Fibroblast of villous mesenchyme (primary cell): ENCODE data around the gene CD226. TPM values are rescaled to one million over a fixed set of nuclear protein-coding genes. Genes with fewer than 3 reads are reported as not detected.
"Not testable (repeated sequence)": the region's sequence is repeated elsewhere in the genome, so short reads cannot be mapped to it uniquely, and the experiment has no call there.

Experiments used
- DNase-seq: peaks from one replicate; pipeline ENCODE4 v3.0.0-alpha.2; 2010; ENCODE audit warnings: low read depth
- H3K4me3 ChIP-seq: 2 replicates; pipeline ENCODE4 v1.5.1; 2011; ENCODE audit warnings: low read depth, mild to moderate bottlenecking, low read length
- total RNA-seq: library from RNA; depleted of rRNA; stranded (reverse); fragments of >200 nt; gene quantifications from 2 replicates; pipeline ENCODE4 v1.2.3, GENCODE V29; 2012
- TF ChIP-seq, protein P1 (sequence below): IDR thresholded peaks from 2 replicates; pipeline ENCODE4 v1.5.1; 2012; ENCODE audit warnings: low read depth, mild to moderate bottlenecking, low read length; ENCODE audit not compliant: insufficient read depth

Gene CD226
- total RNA-seq, 1 donor, result 2.6 TPM

DNA sequence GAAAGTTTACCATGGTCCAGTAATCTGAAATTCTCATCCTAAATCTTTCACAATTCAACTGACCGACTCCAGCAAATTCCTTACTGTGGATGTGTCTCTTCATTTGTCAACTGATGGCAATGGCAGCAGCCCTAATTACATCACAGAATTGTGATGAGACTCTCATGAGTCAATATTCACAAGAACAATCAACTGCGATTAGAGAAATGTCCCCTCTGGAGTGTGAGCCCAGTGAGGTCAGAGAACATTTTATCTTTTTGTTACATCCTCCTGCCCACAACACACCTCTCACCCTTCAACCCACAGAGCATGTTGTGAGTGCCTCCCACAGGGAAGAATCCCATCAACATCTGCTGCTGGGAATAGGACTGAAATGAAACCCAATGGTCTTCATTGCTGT, 73.6 kb downstream of the CD226 start:
- TF ChIP-seq, protein P1, sequence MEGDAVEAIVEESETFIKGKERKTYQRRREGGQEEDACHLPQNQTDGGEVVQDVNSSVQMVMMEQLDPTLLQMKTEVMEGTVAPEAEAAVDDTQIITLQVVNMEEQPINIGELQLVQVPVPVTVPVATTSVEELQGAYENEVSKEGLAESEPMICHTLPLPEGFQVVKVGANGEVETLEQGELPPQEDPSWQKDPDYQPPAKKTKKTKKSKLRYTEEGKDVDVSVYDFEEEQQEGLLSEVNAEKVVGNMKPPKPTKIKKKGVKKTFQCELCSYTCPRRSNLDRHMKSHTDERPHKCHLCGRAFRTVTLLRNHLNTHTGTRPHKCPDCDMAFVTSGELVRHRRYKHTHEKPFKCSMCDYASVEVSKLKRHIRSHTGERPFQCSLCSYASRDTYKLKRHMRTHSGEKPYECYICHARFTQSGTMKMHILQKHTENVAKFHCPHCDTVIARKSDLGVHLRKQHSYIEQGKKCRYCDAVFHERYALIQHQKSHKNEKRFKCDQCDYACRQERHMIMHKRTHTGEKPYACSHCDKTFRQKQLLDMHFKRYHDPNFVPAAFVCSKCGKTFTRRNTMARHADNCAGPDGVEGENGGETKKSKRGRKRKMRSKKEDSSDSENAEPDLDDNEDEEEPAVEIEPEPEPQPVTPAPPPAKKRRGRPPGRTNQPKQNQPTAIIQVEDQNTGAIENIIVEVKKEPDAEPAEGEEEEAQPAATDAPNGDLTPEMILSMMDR, result no peak
- no peak overlapping the region for H3K4me3 ChIP-seq
- peak; percentile 8 for DNase-seq

DNA sequence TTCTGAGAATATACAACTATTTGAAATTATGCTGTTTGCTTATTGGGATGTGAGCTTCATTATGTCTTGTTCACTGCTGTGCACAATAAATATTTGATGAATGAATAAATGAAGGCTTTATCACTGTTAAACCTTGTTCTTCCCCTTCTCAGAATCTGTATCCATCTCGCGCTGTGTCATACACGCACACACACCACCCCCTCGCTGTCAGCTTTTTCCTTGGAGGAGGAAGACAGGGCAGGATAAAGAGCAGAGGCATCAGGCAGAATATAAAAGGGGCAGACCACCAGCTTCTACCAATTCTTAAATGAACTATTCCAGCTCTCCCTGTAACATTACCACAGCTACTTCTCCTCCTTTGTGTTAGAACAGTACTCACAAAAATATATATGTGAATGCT, 75.0 kb downstream of the CD226 start:
- DNase-seq, result no peak
- H3K4me3 ChIP-seq, result no peak overlapping the region
- TF ChIP-seq, protein P1, result no peak

DNA sequence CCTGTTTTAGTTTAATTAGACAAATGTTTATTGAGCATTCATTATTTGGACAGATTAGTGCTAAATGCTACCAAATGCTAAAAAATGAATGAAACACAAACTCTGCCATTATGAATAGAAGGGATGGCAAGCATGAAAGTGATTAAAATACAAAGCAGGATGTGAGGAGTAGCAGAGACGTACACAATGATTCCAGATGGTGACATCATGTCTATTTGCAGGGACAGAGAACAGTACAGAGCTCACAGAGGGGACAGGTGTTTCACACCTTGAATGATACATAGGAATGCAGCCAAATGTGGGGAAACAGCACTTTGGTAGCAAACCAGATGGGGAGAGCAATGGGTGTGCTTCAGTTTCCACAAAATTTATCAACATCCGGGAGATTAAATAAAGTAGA, 76.3 kb downstream of the CD226 start:
- DNase-seq, result no peak
- TF ChIP-seq, protein P1, result no peak

DNA sequence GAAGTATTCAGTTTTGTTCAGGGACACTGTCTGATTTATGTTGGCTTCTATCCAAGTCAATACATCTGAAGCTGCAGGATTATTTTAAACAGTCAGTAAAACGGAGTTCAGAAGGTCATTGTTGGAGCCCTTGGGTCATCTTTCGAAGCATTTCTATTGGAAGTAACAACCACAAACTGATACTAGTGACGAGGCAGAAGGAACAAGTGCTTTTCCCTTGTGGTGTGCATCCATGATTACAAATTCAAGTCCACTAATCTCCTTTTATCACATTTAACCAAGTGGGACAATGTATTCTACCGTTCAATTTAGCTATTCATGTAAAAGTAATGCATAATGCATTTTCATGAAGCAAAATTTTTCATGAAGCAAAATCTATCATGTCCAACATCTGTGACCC, 76.9 kb downstream of the CD226 start:
- TF ChIP-seq, protein P1, result no peak
- no peak for DNase-seq
- no peak overlapping the region for H3K4me3 ChIP-seq

More for the DNA sequence above, 76.3 kb downstream of the CD226 start:
- no peak overlapping the region for H3K4me3 ChIP-seq

DNA sequence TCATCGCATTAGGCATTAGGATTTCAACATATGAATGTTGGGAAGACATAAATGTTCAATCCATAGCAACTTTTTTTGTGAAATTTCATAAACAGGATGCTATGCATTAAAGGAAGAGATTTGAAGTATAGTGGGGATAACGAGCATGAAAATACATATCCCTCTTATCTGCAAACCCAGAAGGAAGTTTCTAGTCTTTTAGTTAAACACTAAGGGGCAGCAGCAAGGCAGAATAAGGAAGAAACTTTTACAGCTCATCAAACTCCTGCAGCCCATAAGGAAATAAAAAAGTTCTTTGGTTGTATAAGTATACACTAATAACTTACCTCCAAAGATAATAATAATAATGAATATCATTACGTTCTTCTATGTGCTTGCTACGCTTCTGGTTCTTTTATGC, 81.5 kb downstream of the CD226 start:
- TF ChIP-seq, protein P1, result no peak
- no peak for DNase-seq
- H3K4me3 ChIP-seq, result no peak overlapping the region

DNA sequence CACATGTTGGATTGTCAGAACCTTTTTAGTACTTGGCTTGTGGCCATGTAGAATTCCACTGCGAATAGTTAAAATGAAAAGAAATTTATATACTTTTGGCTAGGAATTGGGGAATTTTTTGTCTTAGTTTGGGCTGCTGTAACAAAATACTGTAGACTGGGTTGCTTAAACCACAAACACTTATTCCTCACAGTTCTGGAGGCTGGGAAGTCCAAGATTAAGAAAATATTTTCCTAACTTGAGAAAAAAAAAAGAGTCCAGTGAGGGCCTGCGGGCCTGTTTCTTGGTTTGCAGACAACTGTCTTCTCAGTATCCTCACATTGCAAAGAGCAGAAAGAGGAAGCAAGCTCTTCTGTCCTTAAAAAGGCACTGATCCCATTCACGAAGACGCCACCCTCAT, 81.9 kb downstream of the CD226 start:
- TF ChIP-seq, protein P1, result no peak
- H3K4me3 ChIP-seq, result no peak overlapping the region
- no peak for DNase-seq

DNA sequence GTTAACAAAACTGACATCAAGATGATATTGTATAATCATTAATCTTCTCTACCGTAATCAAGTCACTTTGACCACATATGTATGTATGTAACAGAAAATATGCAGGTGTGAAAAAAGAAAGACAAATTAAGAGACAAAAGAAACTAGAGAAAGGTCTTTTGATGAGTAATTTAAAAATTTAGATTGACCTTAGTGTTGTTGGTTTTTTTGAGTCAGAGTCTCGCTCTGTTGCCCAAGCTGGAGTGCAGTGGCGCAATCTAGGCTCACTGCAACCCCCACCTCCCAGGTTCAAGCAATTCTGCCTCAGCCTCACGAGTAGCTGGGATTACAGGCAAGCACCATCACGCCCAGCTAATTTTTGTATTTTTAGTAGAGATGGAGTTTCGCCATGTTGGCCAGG, 82.9 kb downstream of the CD226 start:
- H3K4me3 ChIP-seq, DNase-seq: not testable (repeated sequence)
